GF-D8 (cell line): ENCODE measurements around the gene CEACAM4.
"Not testable (repeated sequence)": the region's sequence is repeated elsewhere in the genome, so short reads cannot be mapped to it uniquely, and the experiment has no call there.

Source experiments
- DNase-seq: peaks from one replicate; lab custom pipeline; 2025; lab: John Stamatoyannopoulos, UW

CEACAM4 gene

DNA sequence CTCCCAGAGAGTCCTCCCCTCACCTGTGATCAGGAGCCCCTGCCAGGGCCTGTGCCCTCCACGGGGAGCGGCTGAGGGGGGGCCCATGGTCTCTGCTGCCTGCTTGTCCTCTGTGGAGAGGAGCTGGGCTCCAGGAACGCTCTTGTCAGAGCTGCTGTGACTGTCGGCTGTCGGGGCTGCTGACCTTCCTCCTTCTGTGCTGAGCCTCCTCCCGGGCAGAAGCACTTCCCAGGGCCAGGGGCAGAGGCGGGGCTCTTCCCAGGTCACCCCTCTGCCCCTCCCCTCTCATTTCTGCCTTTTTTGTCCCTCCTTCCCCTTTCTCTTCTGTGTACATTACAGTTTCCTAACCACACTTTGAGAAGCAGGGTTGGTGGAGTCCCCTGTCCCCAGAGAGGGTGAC, at the start of gene CEACAM4:
Gene CEACAM4, minus strand, starts transcription at position 198 of the 400 bp plus-strand sequence. Its CDS starts 111 bp downstream, at position 87.
- peak; percentile 48 for DNase-seq

DNA sequence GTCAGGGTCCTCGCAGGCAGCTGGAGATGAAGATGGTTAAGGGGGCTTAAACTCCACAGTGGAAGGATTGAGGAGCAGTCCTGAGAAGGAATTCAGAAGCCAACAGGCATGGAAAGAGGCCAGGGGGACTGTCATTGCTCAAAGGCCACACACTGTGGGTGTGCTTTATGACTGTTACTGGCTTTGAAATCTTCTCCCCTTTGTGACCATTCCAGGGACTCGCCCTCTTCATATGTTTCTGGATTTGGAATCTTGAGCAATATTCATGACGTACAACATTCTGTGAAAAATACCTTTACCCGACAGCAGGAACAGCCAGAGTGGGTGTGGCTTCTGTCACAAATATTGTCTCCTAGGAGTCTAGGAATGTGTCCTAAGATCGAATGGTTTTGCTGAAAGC, 44.6 kb upstream of the CEACAM4 start:
- DNase-seq: no peak

DNA sequence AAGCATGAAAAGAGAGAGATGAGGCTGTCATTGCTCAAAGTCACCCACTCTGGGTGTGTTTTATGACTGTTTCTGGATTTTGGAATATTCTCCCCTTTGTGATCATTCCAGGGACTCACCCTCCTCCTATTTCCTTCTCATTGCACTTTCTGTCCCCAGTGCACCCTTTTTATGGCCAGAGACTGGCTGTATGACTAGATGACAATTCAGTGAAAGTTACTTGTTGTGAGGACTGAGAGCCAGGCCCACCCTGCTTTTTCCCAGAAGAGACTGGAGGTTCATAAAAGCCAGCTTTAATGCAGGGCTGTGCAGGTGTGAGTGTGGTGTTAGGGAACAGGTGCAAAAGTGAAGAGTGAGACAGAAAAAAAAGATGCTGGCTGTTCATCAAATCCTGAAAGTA, 43.9 kb upstream of the CEACAM4 start:
- no peak for DNase-seq

- DNase-seq: no peak
Observed at GRCh38 chr19:41668315-41668714, 41.4 kb upstream of the CEACAM4 start.

GRCh38 chr19:41666075-41666474, 39.2 kb upstream of the CEACAM4 start:
- DNase-seq: no peak

- no peak for DNase-seq
Observed at GRCh38 chr19:41657157-41657556, 30.3 kb upstream of the CEACAM4 start.

DNA sequence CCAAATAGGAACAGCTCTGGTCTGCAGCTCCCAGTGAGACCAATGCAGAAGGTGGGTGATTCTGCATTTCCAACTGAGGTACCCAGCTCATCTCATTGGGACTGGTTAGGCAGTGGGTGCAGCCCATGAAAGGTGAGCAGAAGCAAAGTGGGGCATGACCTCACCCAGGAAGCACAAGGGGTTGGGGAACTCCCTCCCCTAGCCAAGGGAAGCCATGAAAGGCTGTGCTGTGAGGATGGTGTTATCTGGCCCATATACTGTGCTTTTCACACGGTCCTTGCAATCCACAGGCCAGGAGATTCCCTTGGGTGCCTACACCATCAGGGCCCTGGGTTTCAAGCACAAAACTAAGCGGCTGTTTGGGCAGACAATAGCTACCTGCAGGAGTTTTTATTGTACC, 29.9 kb upstream of the CEACAM4 start:
- DNase-seq: not testable (repeated sequence)

- no peak for DNase-seq
Observed at GRCh38 chr19:41652250-41652649, 25.4 kb upstream of the CEACAM4 start.

DNA sequence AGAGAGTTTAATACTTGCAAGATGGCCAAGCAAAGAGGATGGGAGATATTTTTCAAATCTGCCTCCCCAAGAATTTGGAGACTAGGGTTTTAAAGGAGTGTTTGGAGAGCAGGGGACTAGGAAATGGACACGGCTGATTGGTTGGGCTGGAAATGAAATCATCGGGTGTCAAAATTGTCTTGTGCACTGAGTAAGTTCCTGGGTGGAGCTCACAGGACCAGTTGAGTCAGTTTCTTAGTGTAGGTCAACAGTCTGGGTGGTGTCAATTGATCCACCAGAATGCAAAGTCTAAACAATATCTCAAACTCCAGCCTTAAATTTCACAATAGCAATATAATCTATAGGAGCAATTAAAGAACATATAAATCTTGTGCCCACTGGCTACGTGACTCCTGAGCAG, 23.0 kb upstream of the CEACAM4 start:
- no peak for DNase-seq

DNA sequence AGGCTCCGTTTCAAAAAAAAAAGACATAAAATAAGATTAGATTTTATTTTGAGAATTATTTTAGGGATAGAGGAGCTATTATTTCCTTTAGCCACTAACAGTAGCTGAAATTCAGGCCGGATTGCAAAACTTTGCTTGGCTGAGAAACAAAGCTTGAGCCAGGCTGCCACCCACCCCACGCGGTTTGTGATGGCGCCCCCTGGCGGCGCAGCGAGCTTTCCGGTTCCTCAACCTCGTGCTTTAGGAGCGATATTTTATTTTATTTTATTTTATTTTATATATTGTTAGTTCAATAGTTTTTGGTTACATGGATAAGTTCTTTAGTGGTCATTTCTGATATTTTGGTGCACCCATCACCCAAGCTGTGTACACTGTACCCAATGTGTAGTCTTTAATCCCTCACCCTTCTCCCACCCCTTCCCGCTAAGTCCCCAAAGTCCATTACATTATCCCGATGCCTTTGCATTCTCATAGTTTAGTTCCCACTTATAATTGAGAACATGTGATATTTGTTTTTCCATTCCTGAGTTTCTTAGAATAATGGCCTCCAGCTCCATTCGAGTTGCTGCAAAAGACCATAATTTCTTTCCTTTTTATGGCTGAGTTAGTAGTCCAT, 19.8 kb upstream of the CEACAM4 start:
- DNase-seq: peak; percentile 6

GRCh38 chr19:41641879-41642485, 15.1 kb upstream of the CEACAM4 start:
- no peak for DNase-seq

DNA sequence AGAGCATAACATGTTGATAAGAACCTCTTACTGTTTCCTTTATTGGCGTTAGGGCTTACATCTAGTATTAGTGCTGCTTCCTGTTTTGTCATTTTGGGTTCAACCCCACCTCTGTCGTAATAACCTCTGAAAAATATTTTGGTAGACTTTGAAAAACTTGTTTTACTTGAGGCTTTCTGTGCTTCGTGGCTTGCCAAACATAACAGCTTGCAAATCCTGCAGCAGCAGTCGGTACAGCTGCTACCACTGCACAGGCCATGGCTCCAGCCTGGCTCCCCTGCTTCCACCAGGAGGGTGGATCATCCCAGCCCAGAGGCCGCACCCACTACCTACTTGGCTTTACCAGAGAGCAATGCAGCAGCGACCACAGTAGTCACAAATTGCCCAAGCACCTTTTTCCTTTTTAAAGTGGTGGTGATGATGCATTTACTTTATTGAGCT, 11.8 kb upstream of the CEACAM4 start:
- peak; percentile 63 for DNase-seq

DNA sequence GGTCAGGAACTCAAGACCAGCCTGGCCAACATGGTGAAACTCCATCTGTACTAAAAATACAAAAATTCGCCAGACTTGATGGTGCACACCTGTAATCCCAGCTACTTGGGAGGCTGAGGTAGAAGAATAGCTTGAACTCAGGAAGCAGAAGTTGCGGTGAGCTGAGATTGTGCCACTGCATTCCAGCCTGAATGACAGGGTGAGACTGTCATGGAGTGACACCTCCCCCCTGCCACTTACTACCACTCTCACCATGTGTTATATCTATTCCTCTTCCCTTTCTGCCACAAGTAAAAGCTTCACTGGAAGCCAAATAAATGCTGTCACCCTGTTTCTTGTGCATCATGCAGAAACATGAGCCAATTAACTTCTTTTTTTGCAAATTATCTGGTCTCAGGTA, 10.6 kb upstream of the CEACAM4 start:
- peak; percentile 72 for DNase-seq

- no peak for DNase-seq
Observed at GRCh38 chr19:41627966-41628675, 1.2 kb upstream of the CEACAM4 start.

DNA sequence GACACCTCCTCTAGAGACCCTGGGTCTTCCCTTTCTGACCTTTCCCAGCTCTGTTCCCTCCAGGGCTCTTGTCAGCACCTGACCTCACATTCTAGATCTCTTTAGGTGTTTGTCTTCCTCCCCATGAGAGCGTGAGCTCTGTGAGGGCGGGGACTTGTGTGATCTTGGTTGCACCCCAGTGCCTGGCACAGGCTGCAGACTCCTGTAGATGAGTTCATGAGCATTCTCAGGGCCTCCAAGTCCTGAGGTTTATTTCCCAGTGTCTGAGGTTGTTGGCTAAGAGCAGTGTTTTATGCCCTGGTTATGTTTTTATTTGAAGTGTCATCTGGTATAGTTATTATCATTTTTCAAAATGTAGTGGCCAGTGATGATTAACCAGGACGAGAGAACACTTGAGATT, 596 bp downstream of the CEACAM4 start:
- DNase-seq: no peak

DNA sequence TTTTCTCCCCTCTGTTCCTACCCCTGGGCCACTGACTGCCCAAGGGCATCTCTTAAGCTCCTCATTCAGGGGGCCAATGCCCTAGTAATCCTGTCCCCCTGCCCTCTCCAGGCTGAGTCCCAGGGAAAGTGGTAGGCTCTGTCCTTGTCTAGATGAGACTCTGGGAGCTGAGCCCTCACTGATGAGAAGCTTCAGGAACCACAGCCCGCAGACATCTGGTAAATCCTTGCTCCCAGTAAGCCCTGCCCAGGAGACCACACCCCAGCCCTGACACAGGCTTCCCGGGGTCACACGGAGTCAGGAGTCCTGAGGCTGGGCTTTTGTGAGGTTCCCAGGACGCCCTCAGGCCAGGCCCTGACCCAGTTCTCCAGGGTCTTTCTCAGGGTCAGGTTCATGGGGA, 1.9 kb downstream of the CEACAM4 start:
- DNase-seq: no peak

DNA sequence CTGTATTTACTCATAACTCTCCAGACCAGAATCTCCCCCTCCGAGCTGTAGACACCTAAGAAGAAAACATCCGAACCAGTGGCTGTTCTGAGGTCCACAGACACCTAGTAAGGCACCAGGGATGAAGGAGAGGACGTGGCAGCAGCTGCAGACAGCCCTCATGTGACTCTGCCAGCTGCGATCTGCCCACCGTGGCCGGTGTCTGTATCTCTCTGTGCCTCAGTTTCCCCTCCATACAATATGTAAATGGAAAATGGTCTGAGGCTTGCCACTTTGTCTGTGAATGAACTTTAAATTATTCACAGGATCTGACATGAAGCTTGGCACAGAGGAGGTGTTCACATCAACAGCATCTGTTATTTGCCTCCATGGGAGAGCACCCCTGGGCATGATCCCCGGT, 2.4 kb downstream of the CEACAM4 start:
- no peak for DNase-seq

GRCh38 chr19:41623360-41623759, 3.5 kb downstream of the CEACAM4 start:
- no peak for DNase-seq

GRCh38 chr19:41621654-41622053, 5.2 kb downstream of the CEACAM4 start:
- DNase-seq: peak; percentile 78

GRCh38 chr19:41621226-41621625, 5.6 kb downstream of the CEACAM4 start:
- no peak for DNase-seq

- DNase-seq: no peak
Observed at GRCh38 chr19:41620171-41620570, 6.7 kb downstream of the CEACAM4 start.

- peak; percentile 38 for DNase-seq
Observed at GRCh38 chr19:41619018-41619556, 7.8 kb downstream of the CEACAM4 start.
